HG03095 (cell line): ENCODE measurements around the gene FKBP11.
"Not testable (repeated sequence)": the region's sequence is repeated elsewhere in the genome, so short reads cannot be mapped to it uniquely, and the experiment has no call there.

Experiments
- ATAC-seq: cut with Tn5 transposase; IDR thresholded peaks from one replicate; pipeline ENCODE4 v1.9.1; 2021; ENCODE audit warnings: moderate library complexity; ENCODE audit not compliant: unreplicated experiment

Gene FKBP11

DNA sequence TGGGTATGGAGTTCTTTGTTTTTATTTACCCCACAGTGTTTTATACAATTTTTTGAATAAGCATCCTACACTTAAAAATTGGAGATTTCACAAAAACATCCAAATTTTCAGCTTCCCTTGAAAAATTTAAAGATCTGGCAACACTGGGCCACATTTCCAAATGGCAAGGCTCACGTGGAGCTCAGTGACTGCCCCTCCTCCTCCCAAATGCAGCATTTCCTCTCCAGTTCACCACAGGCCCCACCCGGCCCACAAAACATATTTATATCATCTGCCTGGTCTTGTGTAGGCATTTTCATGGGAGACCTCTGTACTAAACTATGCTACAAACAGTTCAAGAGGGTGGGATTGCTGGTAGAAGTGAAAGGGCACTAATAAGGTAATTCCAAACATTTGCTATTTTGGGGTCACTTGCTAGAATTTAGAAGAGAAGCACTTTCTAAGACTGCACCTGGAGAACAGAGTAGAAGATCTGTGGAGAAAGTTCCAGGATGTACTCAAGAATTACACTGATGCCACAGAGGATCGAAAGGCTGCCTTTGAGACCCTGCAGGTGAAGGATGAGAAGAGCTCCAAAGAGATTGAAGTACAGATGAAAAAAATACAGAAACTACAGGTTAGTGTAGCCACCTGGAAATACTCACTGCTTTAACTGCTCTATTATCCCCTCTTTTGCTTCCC lies 7.3 kb downstream of the FKBP11 start:
- no peak for ATAC-seq

DNA sequence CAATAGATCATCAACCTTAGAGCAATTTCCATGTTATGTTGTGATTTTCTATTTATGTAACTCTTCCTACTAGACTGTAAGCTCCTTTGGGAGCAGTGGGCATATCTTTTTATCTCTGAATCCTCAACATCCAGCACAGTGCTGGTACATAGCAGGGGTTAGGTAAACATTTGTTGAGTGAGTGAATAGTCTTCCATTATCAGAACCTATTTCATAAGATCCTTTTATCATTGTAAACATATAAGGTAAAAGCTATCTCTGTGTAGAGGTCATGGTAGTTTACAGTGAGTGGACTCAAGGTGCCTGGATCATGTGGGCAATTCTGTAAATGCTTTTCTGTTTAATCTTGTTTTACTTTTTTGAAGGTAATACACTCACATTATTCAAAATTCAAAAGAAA lies 15.1 kb downstream of the FKBP11 start:
- no peak for ATAC-seq

DNA sequence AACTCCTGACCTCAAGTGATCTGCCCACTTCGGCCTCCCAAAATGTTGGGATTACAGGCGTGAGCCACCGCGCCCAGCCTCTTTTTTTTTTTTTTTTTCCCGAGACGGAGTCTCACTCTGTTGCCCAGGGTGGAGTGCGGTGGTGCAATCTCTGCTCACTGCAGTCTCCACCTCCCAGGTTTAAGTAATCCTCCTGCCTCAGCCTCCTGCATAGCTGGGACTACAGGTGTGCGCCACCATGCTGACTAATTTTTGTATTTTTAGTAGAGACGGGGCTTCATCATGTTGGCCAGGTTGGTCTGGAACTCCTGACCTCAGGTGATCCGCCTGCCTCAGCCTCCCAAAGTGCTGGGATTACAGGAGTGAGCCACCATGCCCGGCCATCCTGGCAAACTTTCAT lies 15.6 kb downstream of the FKBP11 start:
- ATAC-seq: not testable (repeated sequence)

- ATAC-seq: no peak
Measured at GRCh38 chr12:48907245-48907644, 18.0 kb downstream of the FKBP11 start.

DNA sequence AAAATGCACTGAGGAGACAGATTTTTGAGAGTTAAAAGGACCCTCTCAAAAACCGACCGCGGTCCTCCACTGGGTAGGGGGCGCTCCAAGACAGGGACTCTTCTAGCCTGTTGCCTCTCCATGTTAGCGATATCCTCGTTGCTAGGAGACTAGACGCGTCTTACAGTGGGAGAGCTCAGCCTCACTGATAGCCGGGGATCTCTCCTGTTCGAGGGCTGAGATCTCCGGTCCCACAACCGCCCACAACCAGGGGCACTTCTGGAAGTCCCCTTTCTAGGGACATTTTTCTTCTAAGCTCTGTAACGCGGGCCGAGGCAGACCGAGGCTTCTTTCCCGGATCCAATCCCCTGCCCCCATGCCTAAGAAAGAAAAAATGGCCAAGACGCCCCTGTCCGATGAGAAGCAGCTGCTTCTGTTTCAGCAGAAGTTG lies 21.3 kb downstream of the FKBP11 start:
- ATAC-seq: peak; percentile 66

DNA sequence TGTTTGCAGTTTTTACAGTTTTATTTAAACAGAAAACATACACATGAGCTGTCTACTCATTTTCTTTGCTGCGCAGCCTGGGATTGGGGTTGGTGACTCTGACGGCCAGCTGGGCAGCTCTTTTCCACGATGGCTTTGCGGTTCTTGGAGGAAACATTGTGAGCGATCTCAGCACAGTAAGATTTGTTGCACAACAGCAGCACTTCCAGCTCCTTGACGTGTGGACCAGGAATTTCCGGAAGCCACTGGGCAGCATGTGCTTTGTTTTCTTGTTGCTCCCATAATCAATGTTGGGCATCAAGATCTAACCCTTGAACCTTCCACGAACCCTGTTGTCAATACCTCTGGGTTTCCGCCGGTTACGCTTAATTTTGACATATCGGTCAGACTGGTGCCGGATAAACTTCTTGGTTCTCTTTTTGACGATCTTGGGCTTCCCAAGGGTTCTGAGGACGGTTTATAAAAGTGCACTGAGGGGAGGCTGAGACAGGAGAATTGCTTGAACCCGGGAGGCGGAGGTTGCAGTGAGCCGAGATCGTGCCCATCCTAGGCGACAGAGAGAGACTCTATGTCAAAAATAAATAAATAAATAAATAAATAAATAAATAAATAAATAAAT lies 21.8 kb downstream of the FKBP11 start:
- no peak for ATAC-seq

DNA sequence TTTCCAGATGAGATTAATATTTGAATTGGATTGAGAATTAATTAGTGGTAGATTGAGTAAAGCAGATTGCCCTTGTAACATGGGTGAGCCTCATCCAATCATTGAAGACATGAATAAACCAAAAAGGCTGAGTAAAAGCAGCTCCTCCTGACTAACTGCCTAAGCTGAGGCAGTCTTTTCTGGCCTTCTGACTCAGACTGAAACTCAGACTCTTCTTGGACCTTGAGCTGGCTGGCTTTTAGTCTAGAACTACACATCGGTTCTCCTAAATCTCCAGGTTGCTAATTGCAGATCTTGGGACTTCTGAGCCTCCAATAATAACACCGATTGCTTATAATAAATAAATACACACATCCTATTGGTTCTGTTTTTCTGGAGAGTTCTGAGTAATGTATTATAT lies 24.0 kb downstream of the FKBP11 start:
- no peak for ATAC-seq

GRCh38 chr12:48899651-48900050 lies 25.6 kb downstream of the FKBP11 start:
- no peak for ATAC-seq

GRCh38 chr12:48894271-48894670 lies 31.0 kb downstream of the FKBP11 start:
- ATAC-seq: no peak

- no peak for ATAC-seq
Measured at GRCh38 chr12:48890657-48891418, 34.5 kb downstream of the FKBP11 start.

- no peak for ATAC-seq
Measured at GRCh38 chr12:48889679-48890078, 35.6 kb downstream of the FKBP11 start.

GRCh38 chr12:48883305-48884161 lies 41.8 kb downstream of the FKBP11 start:
- ATAC-seq: no peak

GRCh38 chr12:48882972-48883304 lies 42.4 kb downstream of the FKBP11 start:
- ATAC-seq: no peak

DNA sequence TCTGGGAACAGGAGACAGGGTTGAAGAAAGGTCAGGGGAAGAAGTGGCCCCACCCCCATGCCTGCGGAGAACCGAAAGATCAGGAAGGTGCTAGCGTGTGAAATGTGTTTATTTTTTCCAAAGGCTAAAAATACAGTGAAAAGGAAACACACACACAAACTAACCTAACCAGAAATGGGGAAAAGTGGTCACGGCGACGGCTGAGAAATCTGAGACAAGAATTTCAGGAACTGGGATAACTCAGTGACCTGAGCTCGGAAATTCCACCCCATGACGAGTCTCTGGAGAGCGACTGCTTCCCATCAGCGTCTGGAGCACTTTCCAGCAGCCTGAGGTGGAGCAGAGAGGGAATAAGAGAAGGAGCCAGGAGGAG lies 43.0 kb downstream of the FKBP11 start:
- no peak for ATAC-seq

- no peak for ATAC-seq
Measured at GRCh38 chr12:48881686-48882314, 43.5 kb downstream of the FKBP11 start.

DNA sequence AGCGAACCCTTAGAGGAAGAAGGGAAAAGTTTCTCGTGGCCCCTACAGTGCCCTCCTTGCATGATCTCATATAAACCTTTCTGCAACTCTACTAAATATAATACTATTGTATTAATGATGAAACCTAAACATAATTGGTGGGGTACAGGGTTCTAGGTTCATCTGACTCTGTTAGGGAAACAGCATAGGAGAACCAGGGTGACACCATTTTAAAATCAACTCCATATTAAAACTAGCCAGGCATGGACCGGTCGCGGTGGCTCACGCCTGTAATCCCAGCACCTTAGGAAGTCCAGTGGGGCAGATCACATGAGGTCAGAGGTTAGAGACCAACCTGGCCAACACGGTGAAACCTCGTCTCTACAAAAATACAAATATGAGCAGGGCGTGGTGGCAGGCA lies 44.6 kb downstream of the FKBP11 start:
- no peak for ATAC-seq

GRCh38 chr12:48878548-48878947 lies 46.7 kb downstream of the FKBP11 start:
- no peak for ATAC-seq

DNA sequence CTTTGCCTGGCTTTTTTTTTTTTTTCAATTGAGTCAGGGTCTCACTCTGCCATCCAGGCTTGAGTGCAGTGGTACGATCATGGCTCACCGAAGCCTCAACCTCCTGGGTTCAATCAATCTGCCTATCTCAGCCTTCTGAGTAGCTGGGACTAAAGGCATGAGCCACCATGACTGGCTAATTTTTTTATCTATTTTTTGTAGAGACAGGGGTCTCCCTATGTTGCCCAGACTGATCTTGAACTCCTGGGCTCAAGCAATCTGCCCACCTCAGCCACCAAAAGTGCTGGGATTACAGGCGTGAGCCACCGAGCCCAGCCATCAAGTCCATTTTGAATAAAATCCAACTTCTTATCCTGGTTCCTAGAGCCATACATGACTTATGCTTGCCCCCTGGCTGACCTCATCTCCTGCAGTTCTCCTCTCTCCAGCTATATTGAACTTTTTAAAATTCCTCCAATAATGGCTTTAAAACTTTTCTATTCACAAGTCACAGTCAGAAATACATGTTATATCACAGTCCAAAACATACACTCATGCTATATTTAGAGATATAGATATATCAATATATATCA lies 49.3 kb downstream of the FKBP11 start:
- no peak for ATAC-seq

DNA sequence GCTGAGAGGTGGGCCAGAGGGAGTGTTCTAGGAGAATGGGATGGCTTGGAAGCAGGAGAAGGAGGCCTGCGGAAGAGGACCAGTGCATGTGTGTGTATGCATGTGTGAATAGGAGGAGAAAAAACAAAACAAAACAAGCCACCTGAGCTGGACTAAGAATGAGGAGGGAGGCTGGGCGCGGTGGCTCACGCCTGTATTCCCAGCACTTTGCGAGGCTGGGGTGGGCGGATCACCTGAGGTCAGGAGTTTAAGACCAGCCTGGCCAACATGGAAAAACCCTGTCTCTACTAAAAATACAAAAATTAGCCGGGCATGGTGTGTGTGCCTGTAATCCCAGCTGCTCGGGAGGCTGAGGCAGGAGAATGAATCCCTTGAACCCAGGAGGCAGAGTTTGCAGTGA lies 51.8 kb downstream of the FKBP11 start:
- ATAC-seq: not testable (repeated sequence)

DNA sequence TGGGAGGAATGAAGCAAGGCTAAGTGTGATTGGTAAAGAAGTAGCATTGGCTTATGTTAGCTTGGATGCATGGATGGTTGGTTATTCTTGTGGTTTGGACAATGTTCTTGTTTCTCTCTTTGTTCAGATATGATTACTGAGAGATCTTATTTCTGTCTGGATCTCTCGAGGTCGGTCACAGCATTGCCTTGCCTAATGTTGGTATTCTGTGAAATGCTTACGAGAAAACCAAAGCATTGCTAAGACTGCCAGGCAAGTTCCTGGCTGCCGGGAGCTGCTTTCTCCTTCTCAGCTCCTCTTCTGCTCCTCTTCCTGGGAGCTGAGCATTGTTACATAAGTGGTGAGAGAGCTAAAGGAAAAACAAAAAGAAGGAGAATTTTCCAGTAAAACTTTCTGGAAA lies 52.2 kb downstream of the FKBP11 start:
- no peak for ATAC-seq
